HG03280 (cell line): ENCODE measurements around the gene GEMIN7.
A peak's percentile ranks its signal among the peaks of the same experiment; 100 is the strongest.

ENCODE experiments used
- ATAC-seq: cut with Tn5 transposase; IDR thresholded peaks from one replicate; pipeline ENCODE4 v1.9.1; 2021; ENCODE audit warnings: mild to moderate bottlenecking, moderate library complexity; ENCODE audit not compliant: unreplicated experiment

The GEMIN7 gene

DNA sequence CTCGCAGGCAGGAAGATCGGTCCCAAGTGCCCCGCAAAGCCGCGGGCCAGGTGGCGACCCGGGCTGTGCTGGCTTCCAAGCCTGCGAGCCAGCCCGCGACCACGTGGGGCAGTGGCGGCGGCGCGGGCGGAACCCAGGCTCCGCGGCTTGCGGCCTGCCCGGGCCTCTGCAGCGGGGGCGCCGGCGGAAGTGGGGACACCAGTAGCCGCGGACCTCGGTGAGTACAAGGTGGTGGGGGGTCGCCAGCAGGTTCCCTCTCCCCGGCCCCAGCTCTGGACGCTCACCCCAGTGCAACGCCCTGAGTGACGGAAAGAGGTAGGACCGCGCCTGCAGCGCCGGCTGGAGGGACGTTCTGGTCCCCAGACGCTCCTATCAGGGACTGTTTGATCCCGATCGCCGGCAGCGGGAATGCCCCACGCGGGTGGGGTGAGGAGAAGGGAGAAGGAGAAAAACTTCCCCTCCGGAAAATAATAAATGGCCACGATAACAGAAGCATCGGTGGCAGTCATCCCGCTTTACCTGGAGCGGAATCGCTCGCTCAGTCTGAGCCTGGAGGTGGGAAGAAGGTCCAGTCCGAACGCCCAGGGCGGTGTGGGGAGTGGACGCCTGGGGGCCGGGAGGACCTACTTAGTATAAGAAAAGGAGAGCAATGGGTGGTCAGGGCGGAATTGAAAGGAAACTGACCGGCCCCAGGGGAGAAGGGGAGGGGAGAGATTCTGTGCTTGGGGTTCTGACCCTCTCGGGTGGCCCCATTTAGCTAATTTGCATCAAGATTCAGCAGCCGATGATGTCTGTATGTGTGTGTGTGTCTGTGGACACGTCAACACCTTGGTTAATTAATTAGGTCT lies at the start of gene GEMIN7:
Gene GEMIN7, plus strand, starts transcription at position 198 of the 848 bp plus-strand sequence. CDS start 10,855 bp downstream, outside the sequence.
- peak; percentile 35 for ATAC-seq

- no peak for ATAC-seq
Observed at GRCh38 chr19:45030825-45031224, 48.2 kb upstream of the GEMIN7 start.

DNA sequence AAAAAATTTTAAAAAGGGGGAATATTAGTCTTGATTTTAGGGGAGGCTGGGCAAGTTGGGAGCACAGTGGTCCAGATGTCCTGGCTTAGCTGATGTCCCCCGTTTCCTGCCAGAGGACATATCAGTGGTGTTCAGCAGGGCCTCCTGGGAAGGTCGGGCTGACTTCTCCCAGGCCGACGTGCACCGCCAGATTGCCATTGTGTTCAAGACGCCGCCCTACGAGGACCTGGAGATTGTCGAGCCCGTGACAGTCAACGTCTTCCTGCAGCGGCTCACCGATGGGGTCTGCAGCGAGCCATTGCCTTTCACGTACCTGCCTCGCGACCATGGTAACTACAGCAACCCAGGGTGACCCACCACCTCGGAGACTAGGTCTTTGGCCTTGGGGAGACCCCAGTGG lies 46.6 kb upstream of the GEMIN7 start:
- ATAC-seq: no peak

DNA sequence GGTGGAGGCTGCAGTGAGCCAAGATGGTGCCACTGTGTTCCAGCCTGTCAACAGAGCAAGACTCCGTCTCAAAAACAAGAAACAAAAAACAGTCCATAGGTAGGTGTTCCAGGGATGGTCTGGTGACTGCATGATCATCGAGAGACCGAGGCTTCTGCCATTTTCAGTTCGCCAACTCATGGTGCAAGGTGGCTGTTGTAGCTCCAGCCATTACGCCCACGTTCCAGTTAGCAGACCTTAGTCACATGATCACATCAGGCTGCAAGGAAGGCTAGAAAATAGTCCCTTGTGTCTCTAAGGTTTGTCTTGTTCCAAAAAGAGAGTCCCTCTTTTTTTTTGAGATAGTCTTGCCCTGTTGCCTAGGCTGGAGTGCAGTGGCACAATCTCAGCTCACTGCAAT lies 43.3 kb upstream of the GEMIN7 start:
- no peak for ATAC-seq

DNA sequence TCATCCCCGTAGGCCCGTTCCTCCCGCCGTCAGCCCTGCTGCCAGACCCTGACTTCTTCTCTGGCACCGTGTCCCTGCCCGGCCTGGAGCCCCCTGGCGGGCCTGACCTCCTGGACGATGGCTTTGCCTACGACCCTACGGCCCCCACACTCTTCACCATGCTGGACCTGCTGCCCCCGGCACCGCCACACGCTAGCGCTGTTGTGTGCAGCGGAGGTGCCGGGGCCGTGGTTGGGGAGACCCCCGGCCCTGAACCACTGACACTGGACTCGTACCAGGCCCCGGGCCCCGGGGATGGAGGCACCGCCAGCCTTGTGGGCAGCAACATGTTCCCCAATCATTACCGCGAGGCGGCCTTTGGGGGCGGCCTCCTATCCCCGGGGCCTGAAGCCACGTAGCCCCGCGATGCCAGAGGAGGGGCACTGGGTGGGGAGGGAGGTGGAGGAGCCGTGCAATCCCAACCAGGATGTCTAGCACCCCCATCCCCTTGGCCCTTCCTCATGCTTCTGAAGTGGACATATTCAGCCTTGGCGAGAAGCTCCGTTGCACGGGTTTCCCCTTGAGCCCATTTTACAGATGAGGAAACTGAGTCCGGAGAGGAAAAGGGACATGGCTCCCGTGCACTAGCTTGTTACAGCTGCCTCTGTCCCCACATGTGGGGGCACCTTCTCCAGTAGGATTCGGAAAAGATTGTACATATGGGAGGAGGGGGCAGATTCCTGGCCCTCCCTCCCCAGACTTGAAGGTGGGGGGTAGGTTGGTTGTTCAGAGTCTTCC lies 41.5 kb upstream of the GEMIN7 start:
- no peak for ATAC-seq

DNA sequence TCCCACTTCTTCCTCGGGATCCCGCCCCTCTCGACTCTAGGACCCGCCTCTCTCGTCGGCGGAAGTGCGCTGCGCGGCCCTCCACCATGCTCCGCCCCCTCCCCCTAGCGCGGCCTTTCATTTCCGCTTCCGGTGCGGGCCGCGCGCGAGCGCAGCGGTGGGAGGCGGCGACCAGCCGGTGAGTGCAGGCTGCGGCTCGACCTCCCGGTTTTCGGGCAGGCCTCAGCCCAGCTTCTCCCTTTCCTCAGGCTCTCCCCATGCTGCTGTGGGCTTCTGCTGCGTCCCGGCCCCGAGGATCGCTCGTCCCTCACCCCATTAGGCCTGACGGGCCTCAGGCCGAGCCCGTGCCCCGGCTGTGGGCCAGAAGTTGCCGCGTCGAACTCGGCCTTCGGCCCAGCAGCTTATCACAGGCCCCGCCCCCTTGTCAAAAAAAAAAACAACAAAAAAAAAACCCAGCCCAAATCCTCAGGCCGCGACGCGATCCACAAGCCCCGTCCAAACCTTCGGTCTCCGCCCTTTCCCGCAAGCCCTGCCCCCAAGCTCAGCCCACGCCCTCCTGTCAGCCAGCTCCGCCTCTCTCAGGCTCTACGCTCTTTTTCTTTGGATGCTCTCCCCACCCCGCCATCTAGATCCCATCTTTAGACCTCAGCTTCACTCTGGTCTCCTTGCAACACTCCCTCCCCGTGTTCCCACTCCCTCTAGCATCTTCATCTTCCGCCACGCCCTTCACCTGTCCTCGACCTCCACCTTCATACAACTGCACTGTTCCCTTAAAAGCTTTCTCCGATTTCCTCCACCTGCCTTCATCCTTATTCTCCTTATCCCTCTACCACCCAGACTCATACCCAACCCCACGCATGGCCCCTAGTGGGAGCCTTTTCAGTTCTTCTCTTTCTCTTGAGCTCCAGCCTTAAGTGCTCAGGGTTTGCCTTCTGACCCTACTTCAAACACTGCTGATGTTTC lies 39.8 kb upstream of the GEMIN7 start, which contains the start of gene CLASRP:
Gene CLASRP, plus strand, starts transcription at position 115 of the 963 bp plus-strand sequence. CDS start 1,168 bp downstream, outside the sequence.
- peak; percentile 86 for ATAC-seq

DNA sequence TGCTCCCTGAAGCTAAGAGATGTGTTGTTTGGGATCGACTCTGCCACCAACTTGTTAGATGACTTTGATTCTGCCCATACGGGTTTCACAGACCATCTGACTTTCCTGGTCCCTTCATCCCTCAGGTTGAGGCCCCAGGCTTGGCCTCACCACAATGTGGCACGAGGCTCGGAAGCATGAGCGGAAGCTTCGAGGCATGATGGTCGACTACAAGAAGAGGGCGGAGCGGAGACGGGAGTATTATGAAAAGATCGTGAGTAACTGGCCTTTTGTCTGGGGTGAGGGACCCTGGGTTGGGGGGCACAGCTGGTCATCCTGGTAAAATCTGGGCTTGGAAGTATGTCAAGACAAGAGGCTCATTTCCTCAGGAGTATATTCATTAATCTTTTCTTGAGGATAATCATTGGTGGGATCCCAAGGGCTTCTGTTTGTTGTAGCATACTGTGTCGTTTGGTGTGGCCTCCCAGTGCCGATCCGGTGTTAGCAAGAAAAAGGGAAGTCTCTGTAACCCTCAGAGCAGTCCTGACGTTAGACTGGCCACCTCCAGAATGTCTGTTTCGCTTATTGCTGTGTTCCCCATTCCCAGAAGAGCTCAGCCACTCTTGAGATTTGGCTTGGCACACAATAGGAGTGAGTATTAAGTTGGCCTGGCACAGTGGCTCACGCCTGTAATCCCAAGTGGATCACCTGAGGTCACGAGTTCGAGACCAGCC lies 38.8 kb upstream of the GEMIN7 start:
- ATAC-seq: no peak

- ATAC-seq: no peak
Observed at GRCh38 chr19:45041125-45041524, 37.9 kb upstream of the GEMIN7 start.

DNA sequence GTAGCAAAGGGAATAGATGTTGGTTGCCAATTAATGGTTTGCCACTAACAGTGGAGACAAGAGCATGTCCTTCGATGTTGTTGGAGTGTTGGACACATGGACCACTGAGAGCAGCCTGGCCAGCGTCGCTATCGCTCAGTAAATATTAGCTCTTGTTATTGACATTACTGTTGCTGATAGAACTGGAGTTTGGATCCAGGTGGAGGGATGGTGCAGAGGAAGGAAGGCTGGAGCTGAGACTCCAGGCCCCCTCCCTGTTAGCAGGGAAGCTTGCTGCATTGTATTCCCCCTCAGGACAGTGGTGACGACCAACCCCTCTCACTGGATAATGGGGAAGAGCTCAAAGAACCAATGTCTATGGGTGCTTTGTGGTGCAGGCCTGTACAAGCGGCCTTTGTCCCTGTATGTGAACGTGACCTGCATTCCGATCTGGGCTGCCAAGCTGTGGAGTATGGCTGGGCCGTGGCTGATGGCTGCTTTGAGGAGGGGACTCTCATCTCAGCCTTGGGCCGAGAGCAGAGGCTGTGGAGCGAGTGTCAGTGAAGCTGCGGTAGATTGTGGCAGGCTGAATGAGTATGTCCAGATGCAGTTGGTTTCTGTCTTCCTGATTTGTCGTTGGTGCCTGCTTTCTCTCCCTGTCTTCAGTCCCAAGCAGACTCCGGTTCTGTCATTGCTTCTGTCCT lies 33.2 kb upstream of the GEMIN7 start:
- ATAC-seq: no peak

DNA sequence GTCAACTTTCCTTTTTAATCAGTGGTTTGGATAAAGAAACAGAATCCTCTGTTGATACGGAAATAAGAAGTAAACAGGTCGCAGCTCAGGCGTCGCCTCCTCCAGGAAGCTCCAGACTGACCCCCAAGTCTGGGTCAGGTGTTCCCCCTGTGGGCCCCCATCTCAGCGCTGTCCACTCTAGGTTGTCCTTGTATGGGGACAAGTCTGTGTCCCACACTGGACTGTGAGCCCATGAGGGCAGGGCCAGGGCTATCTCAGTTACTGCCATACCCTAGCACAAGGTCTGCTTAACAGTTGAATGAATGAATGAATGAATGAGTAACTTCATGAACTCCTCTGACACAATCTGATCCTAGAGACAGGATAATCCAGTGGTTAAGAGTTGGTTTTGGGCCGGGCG lies 32.7 kb upstream of the GEMIN7 start:
- ATAC-seq: no peak

DNA sequence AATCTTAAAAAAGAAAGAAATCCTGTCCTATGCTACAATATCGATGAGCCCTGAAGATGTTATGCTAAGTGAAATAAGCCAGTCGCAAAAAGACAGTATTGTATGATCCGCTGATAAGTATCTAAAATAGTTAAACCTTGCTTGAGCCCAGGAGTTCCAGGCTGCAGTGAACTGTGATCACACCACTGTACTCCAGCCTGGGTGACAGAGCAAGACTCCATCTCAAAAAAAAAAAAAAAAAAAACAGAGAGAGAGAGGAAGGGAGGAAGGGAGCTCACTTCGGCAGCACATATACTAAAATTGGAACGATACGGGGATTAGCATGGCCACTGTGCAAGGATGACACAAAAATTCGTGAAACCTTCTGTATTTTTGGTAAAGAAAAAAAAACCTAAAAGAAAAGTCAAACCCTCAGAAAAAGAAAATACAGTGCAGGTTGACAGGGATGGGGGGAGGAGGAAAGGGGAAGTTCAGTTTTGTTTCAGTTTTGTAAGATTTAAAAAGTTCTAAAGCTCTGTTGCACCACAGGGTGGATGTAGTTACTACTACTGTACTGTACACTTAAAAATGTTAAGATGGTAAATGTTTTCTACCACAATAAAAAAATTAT lies 31.8 kb upstream of the GEMIN7 start:
- peak; percentile 57 for ATAC-seq

DNA sequence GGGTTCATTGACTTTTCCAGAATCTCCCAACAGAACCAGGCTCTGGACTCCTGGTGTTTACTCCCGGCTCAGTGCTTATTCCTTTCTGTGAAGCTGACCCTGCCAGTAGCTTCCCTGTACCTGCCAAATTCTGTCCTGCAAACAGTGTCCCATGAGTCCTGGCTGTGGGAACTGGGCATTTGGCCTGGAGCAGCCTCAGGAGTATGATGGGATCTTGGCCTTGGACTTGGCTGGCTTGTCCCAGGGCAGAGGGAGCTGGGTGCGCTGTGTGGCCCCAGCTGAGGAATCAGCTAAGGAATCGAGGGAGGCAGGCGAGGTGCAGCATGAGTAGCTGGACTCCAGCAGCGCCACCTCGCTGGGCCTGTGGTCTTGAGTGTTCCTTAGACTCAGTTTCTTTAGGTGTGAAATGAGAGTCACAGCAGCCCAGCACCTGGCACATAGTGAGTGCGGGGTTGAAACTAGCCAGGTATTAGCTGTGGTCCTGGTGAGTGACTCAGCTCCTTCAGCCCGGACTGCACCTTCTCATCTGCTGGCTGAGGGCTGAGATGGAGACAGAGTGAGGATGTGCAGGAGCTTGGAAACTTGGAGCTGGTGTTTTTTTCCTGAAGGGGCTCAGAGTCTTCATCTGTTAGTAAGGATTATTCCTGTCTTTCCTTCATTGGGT lies 29.9 kb upstream of the GEMIN7 start:
- ATAC-seq: no peak

DNA sequence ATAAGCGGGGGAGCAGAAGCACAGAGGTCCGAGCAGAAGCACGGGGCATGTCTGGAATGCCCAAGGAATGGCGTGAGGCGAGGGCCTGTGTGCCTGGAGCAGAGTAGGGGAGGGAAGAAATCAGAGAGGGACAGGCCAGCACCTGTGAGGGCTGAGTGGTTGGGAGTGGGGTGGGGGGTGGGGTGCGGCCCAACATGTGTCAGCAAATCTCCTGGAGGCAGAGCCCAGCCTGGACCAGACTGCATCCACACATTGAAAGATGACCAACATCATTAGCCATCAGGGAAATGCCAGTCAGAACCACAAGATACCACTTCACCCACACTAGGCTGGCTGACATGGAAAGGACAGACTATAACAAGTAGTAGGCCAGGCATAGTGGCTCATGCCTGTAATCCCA lies 29.0 kb upstream of the GEMIN7 start:
- ATAC-seq: no peak

DNA sequence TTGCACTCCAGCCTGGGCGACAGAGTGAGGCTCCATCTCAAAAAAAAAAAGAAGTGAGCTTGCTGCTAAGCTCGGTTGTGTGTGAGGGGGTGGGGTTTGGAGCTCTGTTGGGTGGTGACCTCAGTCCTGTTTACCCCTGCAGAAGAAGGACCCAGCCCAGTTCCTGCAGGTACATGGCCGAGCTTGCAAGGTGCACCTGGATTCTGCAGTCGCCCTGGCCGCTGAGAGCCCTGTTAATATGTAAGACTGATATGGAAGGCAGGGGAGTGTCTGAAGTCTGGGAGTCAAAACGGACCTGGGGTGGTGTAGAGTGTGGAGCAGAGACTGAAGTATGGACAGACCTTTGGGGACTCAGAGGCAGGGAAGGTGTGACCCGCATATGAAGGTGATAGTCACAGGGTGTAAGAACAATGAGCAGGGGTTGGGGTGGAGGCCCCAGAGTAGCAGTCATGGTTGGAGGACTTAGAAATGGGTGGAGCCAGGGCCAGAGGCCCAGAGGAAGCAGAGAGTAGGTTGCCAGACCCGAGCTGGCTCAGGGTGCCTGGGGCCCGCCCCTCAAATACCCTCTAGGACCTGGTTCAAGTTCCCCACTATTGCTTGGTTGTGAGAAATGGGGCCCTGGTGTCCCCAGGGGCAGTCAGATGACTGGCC lies 27.0 kb upstream of the GEMIN7 start:
- ATAC-seq: no peak

- no peak for ATAC-seq
Observed at GRCh38 chr19:45056831-45057230, 22.2 kb upstream of the GEMIN7 start.

DNA sequence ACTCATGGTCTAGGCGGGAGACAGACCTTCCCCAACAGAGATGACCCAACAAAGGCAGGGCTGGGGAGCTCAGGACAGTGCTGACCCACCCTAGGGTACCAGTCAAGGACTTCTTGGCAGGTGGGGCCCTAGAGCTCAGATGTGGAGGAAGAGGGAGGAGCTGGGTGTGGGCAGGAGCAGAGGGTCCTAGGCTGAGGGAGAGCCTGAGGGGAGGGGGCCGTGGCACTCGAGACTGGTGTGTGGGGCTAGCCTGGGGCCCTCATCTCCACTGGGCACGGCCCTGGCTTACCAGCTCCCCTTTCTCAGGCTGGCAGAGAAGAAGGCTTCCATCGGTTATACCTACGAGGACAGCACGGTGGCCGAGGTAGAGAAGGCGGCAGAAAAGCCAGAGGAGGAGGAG lies 21.6 kb upstream of the GEMIN7 start:
- ATAC-seq: no peak

DNA sequence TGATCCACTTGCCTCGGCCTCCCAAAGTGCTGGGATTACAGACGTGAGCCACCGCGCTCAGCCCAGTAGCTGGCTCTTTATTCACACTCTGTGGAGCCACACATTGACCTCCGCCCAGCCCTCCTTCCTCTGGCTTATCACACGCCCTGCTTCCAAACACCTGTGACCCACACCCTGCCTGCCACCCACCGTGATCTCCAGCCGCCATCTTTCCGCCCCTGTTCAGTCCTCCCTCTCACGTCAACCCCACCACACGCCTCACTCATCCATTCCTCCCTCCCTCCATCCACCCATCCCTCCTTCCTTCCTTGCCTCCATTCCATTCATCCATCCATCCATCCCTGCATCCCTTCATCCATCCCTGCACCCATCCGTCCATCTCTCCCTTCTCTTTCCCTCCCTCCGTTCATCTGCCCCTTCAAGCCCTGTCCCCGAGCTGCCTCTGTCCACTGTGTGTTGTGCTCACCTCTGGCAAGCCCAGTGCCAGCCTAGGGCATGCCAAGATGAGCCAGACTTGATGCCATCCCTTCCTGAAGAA lies 20.4 kb upstream of the GEMIN7 start:
- ATAC-seq: no peak
